Measurements from ENCODE around the gene ENTPD2. TPM values are rescaled to one million over a fixed set of nuclear protein-coding genes. Genes with fewer than 3 reads are reported as not detected.
A peak's percentile ranks its signal among the peaks of the same experiment; 100 is the strongest.

Gene ENTPD2
- total and polyA plus RNA-seq, 2 experiments from 2014 or later: 1.8 to 1.9 TPM

- no peak for ATAC-seq
- Histone ChIP-seq H3K4me2 (peak overlapping the region; percentile 85), H3F3A (replicated peaks; ENCODE audit: low read depth) (peaks cover 21% of the 10 kb centered on the region; the same call in 1 of the 2 replicates), H2AFZ (peak overlapping the region; percentile 74; the same call in 1 of the 2 replicates), H3K79me2 (replicated peaks; ENCODE audit: insufficient read depth) (peaks cover 10% of the 10 kb centered on the region; the same call in 1 of the 2 replicates), H3K9me2 (ENCODE audit: insufficient read depth) (no peaks in the 10 kb centered on the region), H3K27ac (ENCODE audit: low read depth) (0 out of 2 replicates have a peak overlapping the region, but pooled peaks have one; percentile 66), H3K4me3 (peak overlapping the region; percentile 71), H3K4me1 (ENCODE audit: insufficient read depth) (peaks cover 30% of the 10 kb centered on the region), H3K36me3 (ENCODE audit: insufficient read depth) (no peaks in the 10 kb centered on the region; the same call in 1 of the 2 replicates), H3K27me3 (ENCODE audit: insufficient read depth) (peaks cover 15% of the 10 kb centered on the region), H4K20me1 (replicated peaks; ENCODE audit: insufficient read depth) (peaks cover 11% of the 10 kb centered on the region; the same call in 1 of the 2 replicates)
- TF ChIP-seq JUNB (IDR thresholded peaks at IDR 0.05; ENCODE audit: unreplicated experiment) (no peak), CREB1 (CRISPR knock-in tag; IDR thresholded peaks at IDR 0.05; ENCODE audit: low read depth) (no peak), ZNF331 (CRISPR knock-in tag; IDR thresholded peaks at IDR 0.05; ENCODE audit: low read depth) (no peak), ZNF114 (CRISPR knock-in tag; IDR thresholded peaks at IDR 0.05) (no peak), REST (IDR thresholded peaks at IDR 0.05; ENCODE audit: unreplicated experiment) (no peak)
- Mint-ChIP-seq H3K27me3 (ENCODE audit: insufficient read depth, low read depth, poor library complexity) (peaks cover 20% of the 10 kb centered on the region), H3K27ac (no peak overlapping the region), H3K4me1 (peaks cover 27% of the 10 kb centered on the region), H3K36me3 (ENCODE audit: low read depth) (no peaks in the 10 kb centered on the region; the same call in 2 of the 3 replicates), H3K9me3 (no peaks in the 10 kb centered on the region; the same call in 2 of the 3 replicates), H3K4me3 (peak overlapping the region; percentile 72)
- DNase-seq (ENCODE audit: low spot score): no peak
Observed at GRCh38 chr9:137071282-137071681, 17.4 kb upstream of the ENTPD2 start.

DNA sequence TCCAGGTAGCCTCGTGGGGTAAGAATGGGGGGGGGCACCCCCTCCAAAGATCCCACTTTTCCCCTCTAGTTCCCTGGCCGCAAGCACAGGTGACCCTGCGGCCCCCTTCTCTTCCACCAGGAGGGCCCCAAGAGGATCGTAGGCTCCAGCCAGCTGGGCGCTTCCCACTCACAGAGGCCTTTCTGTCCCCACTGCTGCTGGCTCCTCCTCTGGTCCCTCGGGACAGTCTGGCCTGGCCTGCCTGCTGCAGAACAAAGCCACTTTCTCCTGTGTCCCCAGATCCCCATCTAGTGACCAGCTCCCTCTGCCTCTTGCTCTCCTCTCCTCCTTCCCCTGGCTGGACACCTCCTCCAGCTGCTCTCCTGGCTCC is 17.0 kb upstream of the ENTPD2 start:
- peak overlapping the region; percentile 85 for H3K4me2 ChIP-seq
- Mint-ChIP-seq H3K36me3 (ENCODE audit: low read depth) (no peaks in the 10 kb centered on the region; the same call in 2 of the 3 replicates), H3K27me3 (ENCODE audit: insufficient read depth, low read depth, poor library complexity) (peaks cover 16% of the 10 kb centered on the region), H3K4me1 (peaks cover 27% of the 10 kb centered on the region), H3K27ac (no peak overlapping the region), H3K4me3 (peak overlapping the region; percentile 72), H3K9me3 (no peaks in the 10 kb centered on the region; the same call in 2 of the 3 replicates)
- ATAC-seq (peak; percentile 16), DNase-seq (ENCODE audit: low spot score) (no peak)
- no peaks in the 10 kb centered on the region; the same call in 1 of the 2 replicates for H3K36me3 ChIP-seq (ENCODE audit: insufficient read depth)
- TF ChIP-seq POLR2AphosphoS5 (IDR thresholded peaks at IDR 0.05; ENCODE audit: low read depth): no peak
- TF ChIP-seq, protein P1, sequence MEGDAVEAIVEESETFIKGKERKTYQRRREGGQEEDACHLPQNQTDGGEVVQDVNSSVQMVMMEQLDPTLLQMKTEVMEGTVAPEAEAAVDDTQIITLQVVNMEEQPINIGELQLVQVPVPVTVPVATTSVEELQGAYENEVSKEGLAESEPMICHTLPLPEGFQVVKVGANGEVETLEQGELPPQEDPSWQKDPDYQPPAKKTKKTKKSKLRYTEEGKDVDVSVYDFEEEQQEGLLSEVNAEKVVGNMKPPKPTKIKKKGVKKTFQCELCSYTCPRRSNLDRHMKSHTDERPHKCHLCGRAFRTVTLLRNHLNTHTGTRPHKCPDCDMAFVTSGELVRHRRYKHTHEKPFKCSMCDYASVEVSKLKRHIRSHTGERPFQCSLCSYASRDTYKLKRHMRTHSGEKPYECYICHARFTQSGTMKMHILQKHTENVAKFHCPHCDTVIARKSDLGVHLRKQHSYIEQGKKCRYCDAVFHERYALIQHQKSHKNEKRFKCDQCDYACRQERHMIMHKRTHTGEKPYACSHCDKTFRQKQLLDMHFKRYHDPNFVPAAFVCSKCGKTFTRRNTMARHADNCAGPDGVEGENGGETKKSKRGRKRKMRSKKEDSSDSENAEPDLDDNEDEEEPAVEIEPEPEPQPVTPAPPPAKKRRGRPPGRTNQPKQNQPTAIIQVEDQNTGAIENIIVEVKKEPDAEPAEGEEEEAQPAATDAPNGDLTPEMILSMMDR (conservative IDR thresholded peaks at IDR 0.05; ENCODE audit: low read depth in 2 of 2): peak in 1 of 2 experiments; percentile 34; a peak in 1 of 4 replicates
- TF ChIP-seq EZH2phosphoT487 (IDR thresholded peaks at IDR 0.05; ENCODE audit: unreplicated experiment): no peak
- H3K79me2 ChIP-seq (replicated peaks; ENCODE audit: insufficient read depth): peaks cover 10% of the 10 kb centered on the region; the same call in 1 of the 2 replicates
- no peaks in the 10 kb centered on the region for H3K9me2 ChIP-seq (ENCODE audit: insufficient read depth)
- H3K4me1 ChIP-seq (ENCODE audit: insufficient read depth): peaks cover 27% of the 10 kb centered on the region
- 0 out of 2 replicates have a peak overlapping the region, but pooled peaks have one; percentile 66 for H3K27ac ChIP-seq (ENCODE audit: low read depth)
- H3F3A ChIP-seq (replicated peaks; ENCODE audit: low read depth): peaks cover 19% of the 10 kb centered on the region; the same call in 1 of the 2 replicates
- peak overlapping the region; percentile 74; the same call in 1 of the 2 replicates for H2AFZ ChIP-seq
- H3K4me3 ChIP-seq: peak overlapping the region; percentile 71
- peaks cover 11% of the 10 kb centered on the region; the same call in 1 of the 2 replicates for H4K20me1 ChIP-seq (replicated peaks; ENCODE audit: insufficient read depth)
- peaks cover 11% of the 10 kb centered on the region; the same call in 1 of the 2 replicates for H3K27me3 ChIP-seq (ENCODE audit: insufficient read depth)
